Measurements from ENCODE around the gene SLC23A2.

SLC23A2 gene

GRCh38 chr20:4828830-4829513 lies 172.3 kb downstream of the SLC23A2 start:
- in situ Hi-C loops (cut with MboI; ENCODE audit: low sequenced_read_pairs): no loop called here

- in situ Hi-C loops (cut with MboI; ENCODE audit: low sequenced_read_pairs): no loop called here
Measured at GRCh38 chr20:4821590-4821989, 179.7 kb downstream of the SLC23A2 start.

DNA sequence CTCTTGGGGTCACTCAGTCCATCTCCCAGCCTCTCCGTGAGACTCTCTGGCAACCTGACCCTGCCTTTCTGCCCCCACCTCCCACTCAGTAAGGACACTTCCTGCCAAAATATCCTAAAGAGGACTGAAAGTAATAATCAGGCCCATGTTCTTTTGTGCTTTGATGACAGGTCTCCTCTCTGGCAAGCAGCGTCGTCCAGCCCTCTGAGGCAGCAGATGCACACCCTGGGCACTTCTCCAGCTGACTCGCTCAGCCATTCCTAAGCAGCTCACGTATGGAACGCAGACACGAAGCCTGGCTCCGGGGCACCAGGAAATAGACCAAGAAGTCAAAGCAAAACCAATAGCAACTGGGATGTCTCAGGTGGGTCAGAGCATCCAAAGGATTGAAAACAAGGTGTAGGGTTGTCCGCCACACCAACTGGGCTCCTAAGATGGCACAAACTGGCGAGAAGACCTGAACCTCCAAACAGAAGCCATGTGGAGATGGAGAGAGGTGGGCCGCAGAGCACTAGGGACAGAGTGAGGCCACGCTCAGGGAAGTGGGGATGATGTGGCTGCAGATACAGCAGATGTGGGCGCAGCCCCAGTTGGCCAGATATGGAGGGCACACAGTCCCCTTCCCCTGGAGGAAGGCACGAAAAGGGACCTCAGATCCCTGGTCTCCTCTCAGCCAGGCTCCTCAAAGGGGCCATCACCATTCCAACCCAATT lies 180.3 kb downstream of the SLC23A2 start:
- in situ Hi-C loops (cut with MboI; ENCODE audit: low sequenced_read_pairs): no loop called here

- in situ Hi-C loops (cut with MboI; ENCODE audit: low sequenced_read_pairs): no loop called here
Measured at GRCh38 chr20:4819901-4820300, 181.4 kb downstream of the SLC23A2 start.

- in situ Hi-C loops (cut with MboI; ENCODE audit: low sequenced_read_pairs): no loop called here
Measured at GRCh38 chr20:4817230-4817671, 184.1 kb downstream of the SLC23A2 start.

GRCh38 chr20:4815628-4816027 lies 185.7 kb downstream of the SLC23A2 start:
- in situ Hi-C loops (cut with MboI; ENCODE audit: low sequenced_read_pairs): no loop called here

DNA sequence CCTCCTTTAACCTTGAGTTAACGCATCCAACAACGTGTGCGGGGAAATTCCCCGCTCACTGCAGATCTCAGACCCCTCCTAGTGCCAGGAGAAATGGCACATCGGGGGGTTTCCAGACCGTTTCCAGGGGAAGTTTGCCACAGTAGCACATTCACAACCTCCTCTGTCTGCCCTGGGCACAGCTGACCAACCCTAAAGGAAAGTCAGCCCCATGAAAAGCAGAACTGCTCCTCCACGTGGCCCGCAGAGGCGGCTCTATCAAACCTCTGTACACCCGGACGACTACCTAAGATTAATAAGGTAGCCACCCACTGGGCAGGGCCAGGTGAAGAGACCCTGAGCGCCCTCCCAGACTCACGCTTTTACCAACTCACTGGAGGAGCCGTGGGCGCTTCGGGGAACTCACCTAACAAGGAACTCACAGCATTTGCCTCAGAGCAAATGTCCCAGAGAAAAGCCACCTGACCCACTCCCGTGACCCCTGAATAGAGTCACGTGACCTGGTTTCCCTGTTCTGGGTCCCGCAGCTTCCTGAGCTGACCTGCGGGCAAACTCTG lies 186.5 kb downstream of the SLC23A2 start:
- in situ Hi-C loops (cut with MboI; ENCODE audit: low sequenced_read_pairs): no loop called here

- in situ Hi-C loops (cut with MboI; ENCODE audit: low sequenced_read_pairs): no loop called here
Measured at GRCh38 chr20:4813863-4814695, 187.2 kb downstream of the SLC23A2 start.

GRCh38 chr20:4813076-4813862 lies 188.0 kb downstream of the SLC23A2 start:
- in situ Hi-C loops (cut with MboI; ENCODE audit: low sequenced_read_pairs): no loop called here

DNA sequence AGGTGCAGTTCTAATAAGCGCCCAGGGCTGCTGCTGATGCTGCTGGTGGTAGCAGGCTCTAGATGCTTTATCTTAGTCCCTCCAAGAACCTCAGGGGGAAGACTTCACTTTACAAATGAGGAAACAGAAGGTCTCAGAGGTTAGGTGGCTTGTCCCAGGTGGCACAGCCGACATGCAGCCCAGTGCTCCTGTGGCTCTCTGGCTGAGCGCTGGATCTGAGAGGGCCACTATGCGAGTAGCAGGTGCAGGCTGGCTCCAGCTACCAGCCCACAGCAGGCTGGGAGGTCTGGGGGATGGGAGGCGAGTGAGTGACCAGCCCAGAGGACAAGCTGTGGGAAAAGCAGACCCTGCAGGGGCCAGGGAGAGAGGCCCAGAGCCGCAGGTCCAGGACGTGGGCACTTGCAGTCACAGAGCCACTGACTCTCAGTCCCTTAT lies 188.7 kb downstream of the SLC23A2 start:
- in situ Hi-C loops (cut with MboI; ENCODE audit: low sequenced_read_pairs): no loop called here

- in situ Hi-C loops (cut with MboI; ENCODE audit: low sequenced_read_pairs): no loop called here
Measured at GRCh38 chr20:4812216-4812615, 189.1 kb downstream of the SLC23A2 start.

DNA sequence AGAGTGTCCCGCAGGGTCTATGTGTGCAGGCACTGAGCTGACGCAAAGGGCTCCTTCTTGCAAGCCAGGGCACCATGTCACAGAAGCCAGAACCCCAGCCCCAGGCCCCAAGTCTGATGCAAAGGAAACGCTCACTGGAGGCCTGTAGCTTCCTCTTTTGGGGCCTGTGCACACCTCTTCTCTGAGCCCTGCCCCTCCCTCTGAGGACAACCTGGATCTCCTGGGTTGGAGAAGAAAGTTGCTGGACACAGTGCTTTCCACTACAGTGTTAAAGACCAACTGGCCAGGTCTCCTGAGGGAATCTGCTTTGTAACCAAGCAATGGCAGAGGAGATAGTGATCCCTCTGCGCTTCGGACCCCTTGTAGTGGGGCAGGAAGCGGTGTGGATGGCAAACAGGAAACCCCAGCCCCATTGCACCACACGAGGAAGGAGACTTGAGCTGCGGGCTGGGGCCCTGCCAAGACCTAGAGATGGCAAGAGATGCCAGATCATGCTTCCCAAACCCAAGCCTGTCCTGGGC lies 189.6 kb downstream of the SLC23A2 start:
- in situ Hi-C loops (cut with MboI; ENCODE audit: low sequenced_read_pairs): no loop called here

GRCh38 chr20:4811257-4811656 lies 190.1 kb downstream of the SLC23A2 start:
- in situ Hi-C loops (cut with MboI; ENCODE audit: low sequenced_read_pairs): no loop called here

- in situ Hi-C loops (cut with MboI; ENCODE audit: low sequenced_read_pairs): no loop called here
Measured at GRCh38 chr20:4810426-4811019, 190.8 kb downstream of the SLC23A2 start.

- in situ Hi-C loops (cut with MboI; ENCODE audit: low sequenced_read_pairs): no loop called here
Measured at GRCh38 chr20:4809707-4810106, 191.6 kb downstream of the SLC23A2 start.

DNA sequence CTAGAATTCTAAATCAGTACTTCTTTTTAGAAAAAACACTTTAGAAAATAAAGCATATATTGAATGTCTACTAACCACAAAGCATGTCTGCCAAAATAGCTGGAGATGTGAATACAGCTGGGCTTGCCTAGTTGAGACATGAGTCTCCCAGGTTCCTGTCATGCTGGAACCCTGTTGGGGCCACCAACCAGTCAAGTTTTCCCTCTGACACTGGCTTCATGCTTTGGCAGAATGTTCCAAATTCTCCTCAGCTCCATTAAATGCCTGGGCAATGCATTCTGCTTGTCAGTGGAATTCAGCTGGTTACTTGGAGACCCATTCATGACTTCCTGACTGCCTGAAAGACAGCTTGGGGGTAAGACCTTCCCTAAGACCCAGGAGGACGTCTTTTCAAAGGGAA lies 192.4 kb downstream of the SLC23A2 start:
- in situ Hi-C loops (cut with MboI; ENCODE audit: low sequenced_read_pairs): no loop called here

- in situ Hi-C loops (cut with MboI; ENCODE audit: low sequenced_read_pairs): no loop called here
Measured at GRCh38 chr20:4805663-4806449, 195.5 kb downstream of the SLC23A2 start.

GRCh38 chr20:4802527-4802926 lies 198.8 kb downstream of the SLC23A2 start:
- in situ Hi-C loops (cut with MboI; ENCODE audit: low sequenced_read_pairs): no loop called here
